Tibial artery (tissue), 4 donors: ENCODE measurements around the gene CEP85.

Experiments used
- DNase-seq, 2 donors: peaks; one replicate each; pipeline ENCODE4 v3.0.0-alpha.2; 2019
- H3K27ac ChIP-seq, 2 donors: fragments of 200-600 bp; sonication (generic) in 1 of 2; 1 replicate in 1 of 2; 2 replicates in 1 of 2; pipeline ENCODE4 v1.5.1; 2018 to 2019; ENCODE audit warnings: mild to moderate bottlenecking in 1 of 2
- H3K27me3 ChIP-seq, 2 donors: fragments of 200-600 bp; sonication (generic) in 1 of 2; one replicate each; pipeline versions ENCODE4 v1.5.1 to v1.6.0; 2016 to 2019
- H3K36me3 ChIP-seq, 3 donors: fragments of 200-600 bp; sonication (generic) in 2 of 3; one replicate each; pipeline ENCODE4 v1.5.1; 2016 to 2019; ENCODE audit warnings: mild to moderate bottlenecking in 2 of 3
- H3K4me1 ChIP-seq, 4 donors: fragments of 200-600 bp; sonication (generic) in 2 of 4; 1 replicate in 3 of 4; 2 replicates in 1 of 4; pipeline ENCODE4 v1.5.1; 2016 to 2019
- H3K4me3 ChIP-seq, 2 donors: fragments of 200-600 bp; sonication (generic) in 1 of 2; 1 replicate in 1 of 2; 2 replicates in 1 of 2; pipeline ENCODE4 v1.5.1; 2018 to 2019; ENCODE audit warnings: mild to moderate bottlenecking in 2 of 2
- H3K9me3 ChIP-seq, 3 donors: fragments of 200-600 bp; sonication (generic) in 1 of 3; one replicate each; pipeline ENCODE4 v1.5.1; 2016 to 2019
- CTCF ChIP-seq, 2 experiments: fragments of 200-600 bp in 1 of 2; fragments of 450-650 bp in 1 of 2; IDR thresholded peaks; one replicate each; pipeline ENCODE4 v1.5.1; 2017 to 2019; ENCODE audit warnings: antibody characterized with exemption in 2 of 2, mild to moderate bottlenecking in 1 of 2, moderate library complexity in 1 of 2
- intact Hi-C: fragments of 100-400 bp; cut with DNase I; formaldehyde crosslinking; loops from one replicate; pipeline ENCODE4 v1.15.0; 2023; ENCODE audit warnings: low total_unique reads

CEP85 gene

GRCh38 chr1:26327956-26328362, 94.0 kb downstream of the CEP85 start:
- intact Hi-C loops = loop anchor here (10.0 kb wide), 1 partner anchor 223 kb away; no protein-coding TSS in a partner anchor
- Histone ChIP-seq H3K4me3 (no peak overlapping the region), H3K4me1 (no peaks in the 10 kb centered on the region), H3K27ac (no peak overlapping the region), H3K27me3 (peaks cover 0 to 61% of the 10 kb centered on the region in 2 donors), H3K9me3 (no peaks in the 10 kb centered on the region), H3K36me3 (no peaks in the 10 kb centered on the region)
- no peak for TF ChIP-seq CTCF (IDR thresholded peaks at IDR 0.05)
- DNase-seq = no peak
